CD4-positive, alpha-beta T cell treated with Interleukin-6 at 100 ng/mL for 8 hours (primary cell): ENCODE measurements around the gene OPCML.

Source experiments
- DNase-seq: peaks from one replicate; pipeline ENCODE4 v3.0.0-alpha.2; 2020; ENCODE audit warnings: mixed read lengths, low spot score

The OPCML gene

DNA sequence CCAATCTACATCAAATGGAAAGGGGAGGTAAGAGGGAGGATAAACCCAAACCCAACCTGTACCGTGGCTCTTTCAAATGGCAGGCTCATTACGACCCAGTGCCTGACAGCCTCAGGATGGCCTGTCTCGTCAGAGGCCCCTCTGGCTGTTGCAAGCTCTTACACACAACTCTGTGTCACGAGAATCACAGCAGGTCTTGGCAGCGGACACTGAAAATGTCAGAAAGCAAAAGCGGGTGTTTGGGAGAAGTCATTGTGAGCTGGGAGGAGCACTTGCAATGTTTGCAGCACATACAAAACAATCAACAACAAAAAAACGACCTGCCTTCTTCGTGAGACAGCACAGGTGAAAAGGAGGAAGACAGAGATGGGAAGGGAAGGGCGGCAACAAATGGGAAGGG, 248.1 kb downstream of the OPCML start:
- no peak for DNase-seq

DNA sequence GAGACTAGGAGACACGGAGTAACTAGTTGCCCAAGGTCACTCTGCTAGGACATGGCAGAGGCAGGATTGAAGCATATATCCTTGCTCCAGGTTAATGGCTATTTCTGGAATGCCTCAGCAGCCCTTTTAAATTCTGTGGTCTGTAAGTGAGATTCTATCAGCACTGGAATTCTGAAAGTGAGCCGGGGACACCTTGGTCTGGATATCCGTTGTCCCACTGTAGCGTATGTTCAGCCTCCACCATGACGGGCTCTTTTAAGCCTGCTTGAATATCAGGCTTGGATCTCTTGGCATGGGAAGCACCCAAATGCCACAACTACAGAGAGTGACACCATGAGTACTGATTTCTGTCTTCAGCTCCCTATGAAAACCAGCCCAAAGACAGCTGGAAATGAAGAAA, 254.4 kb downstream of the OPCML start:
- no peak for DNase-seq

GRCh38 chr11:133271871-133272776, 260.2 kb downstream of the OPCML start:
- no peak for DNase-seq

- DNase-seq: no peak
These were observed 261.1 kb downstream of the OPCML start for GRCh38 chr11:133271206-133271605.

GRCh38 chr11:133269267-133269666, 263.0 kb downstream of the OPCML start:
- no peak for DNase-seq

DNA sequence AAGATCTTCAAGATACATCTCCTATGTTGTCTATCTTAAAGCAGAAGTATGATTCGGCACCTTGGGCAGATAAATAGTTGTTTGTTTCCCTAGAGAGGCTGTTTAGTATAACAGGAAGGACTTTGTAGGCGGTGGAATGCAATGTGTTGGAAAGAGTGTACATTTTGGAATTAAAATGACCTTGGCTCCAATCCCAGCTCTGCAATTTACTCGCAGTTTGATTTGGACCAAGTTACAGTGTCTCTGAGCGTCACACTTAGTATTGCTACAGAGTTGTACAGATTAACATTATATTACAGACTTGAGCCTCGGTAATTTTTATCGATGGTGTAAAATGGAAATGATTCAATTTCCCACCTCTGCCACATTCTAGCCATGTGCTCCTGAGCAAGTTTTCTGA, 265.3 kb downstream of the OPCML start:
- DNase-seq: no peak

GRCh38 chr11:133265530-133266035, 266.7 kb downstream of the OPCML start:
- no peak for DNase-seq

- DNase-seq: no peak
These were observed 269.0 kb downstream of the OPCML start for GRCh38 chr11:133263332-133263731.

DNA sequence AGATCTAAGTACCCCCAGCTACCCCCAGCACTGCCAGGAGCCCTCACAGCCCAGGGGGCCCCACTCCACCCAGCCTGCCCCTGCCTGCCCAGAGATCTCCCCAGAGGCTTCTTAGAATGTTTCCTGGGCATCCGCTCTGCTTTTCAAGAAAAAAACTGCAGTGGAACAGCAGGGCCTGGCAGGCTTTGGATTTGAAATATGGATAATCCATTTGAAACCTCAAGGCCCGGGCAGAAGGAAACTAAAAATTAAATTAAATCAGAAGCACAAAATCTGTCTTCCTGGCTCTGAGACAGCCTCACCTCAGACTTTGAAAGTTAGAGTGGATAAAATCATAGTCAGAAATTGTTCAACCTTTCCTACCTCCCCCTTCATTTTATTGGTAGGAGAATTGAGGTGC, 273.6 kb downstream of the OPCML start:
- DNase-seq: no peak

- no peak for DNase-seq
These were observed 277.7 kb downstream of the OPCML start for GRCh38 chr11:133254601-133255000.

DNA sequence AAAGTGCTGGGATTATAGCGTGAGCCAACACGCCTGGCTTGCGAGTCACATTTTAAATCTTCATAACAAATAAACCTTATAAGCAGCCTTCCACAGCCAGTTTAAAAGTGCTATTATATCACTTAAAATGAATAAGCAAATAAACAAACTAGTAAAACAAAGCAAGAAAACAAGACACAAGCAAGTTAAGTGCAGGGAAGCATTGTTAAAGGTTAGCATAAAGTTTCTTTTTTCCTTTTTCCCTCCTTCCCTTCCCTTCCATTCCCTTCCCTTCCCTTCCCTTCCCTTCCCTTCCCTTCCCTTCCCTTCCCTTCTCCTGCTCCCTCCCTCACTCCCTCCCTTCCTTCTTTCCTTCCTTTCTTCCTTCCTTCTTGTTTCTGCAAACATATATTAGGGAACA, 278.7 kb downstream of the OPCML start:
- DNase-seq: no peak

- no peak for DNase-seq
These were observed 280.5 kb downstream of the OPCML start for GRCh38 chr11:133251841-133252240.

GRCh38 chr11:133249530-133249929, 282.8 kb downstream of the OPCML start:
- no peak for DNase-seq

DNA sequence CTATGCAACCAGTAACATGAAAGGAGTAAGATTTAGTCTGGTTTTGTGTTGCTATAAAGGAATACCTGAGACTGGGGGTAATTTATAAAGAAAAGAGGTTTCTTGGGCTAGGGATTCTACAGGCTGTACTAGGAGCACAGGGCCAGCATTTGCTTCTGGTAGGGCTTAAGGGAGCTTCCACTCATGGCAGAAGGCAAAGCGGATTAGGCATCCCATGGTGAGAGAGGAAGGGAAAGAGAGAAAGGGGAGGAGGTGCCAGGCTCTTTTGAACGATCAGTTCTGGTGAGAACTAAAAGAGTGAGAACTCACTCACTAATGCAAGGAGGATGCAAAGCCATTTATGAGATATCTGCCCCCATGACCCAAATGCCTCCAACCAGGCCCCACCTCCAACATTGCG, 283.2 kb downstream of the OPCML start:
- DNase-seq: no peak

DNA sequence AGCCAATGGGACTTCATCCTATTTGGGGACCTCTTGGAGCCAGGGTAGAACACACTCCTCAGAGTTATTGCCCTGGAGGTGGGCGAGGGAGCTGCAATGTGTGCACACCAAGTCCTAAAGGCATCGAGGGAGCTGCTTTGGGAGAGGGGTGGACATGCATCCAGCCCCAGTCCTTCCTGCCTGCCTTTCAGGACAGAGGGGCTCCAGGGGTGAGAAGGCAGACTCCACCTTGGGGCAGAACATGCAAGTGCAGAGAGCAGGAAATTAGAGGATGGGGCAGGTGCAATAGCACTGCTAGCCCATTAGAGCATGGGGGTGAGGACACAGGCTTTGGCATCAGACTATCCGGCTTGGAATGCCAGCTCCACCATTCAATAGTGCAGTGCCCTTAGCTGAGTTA, 288.5 kb downstream of the OPCML start:
- DNase-seq: no peak

DNA sequence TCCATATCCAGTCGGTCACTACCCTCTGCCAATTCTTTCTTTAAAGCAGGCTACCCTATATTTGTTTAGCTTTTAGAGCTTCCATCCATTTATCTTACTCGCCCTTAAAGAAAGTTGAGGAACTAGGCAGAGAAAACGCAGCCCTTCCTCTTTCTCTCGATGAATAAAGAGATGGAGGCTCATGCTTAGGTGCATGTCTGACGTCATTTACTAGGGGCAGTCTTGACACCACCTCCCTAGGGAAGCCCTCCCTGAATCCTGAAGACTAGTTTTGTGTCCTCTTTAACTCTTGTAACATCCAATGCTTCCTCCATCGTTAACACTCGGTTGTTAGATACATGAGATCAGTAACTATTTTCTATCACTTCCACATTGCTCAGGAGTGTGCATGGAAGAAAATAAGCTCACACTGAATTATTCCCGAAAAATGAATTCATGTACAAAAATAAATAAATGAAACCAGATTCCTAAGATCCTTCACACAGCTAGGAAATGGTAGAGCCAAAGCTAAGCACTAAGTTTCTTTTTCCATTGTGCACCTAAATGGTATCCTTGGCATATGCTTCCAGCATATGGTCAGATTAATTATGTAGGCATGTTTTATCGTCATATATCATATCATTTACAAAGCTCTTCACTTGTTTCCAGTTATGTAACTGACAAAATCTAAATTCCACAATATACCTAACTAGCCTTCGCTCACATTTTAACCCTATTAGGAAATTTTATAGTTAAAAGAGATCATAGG, 291.2 kb downstream of the OPCML start:
- no peak for DNase-seq

DNA sequence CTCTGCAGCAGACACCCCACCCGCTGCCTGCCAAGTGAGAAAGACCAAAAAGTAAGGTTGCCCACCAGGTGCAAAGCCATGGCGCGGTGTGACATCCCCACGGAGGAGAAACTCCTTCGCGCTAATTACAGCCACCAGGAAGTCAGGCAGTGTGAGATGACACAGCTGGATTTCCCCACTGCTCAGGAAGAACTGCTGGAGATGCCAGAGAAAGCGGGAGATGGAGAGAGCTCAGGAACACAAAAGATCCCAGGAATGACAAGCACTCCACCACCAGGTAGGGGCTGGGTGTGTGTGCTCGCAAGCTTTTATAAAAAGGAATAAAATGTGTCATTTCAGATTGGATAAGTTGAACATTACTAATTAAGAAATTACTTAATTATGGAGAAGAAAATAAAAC, 292.7 kb downstream of the OPCML start:
- DNase-seq: no peak

DNA sequence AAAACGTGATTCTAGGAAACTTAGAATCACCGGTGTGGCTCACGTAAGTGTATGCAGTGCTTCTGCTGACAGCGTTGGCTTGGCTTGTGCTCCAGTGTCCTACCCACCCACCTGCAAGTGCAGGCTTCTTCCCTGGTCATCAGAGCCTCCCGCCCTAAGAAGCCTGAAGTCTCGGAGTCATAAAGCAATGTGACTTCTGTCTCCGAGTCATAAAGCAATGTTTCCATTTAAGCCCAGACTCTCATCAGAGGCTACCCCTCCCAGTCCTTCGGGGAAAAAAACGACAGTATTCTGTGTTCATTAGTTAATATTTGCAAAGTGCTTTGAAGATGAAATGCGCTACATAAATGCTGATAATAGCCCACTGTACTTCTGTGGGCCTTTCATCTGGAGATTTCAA, 293.8 kb downstream of the OPCML start:
- DNase-seq: no peak

GRCh38 chr11:133238027-133238426, 294.3 kb downstream of the OPCML start:
- no peak for DNase-seq

DNA sequence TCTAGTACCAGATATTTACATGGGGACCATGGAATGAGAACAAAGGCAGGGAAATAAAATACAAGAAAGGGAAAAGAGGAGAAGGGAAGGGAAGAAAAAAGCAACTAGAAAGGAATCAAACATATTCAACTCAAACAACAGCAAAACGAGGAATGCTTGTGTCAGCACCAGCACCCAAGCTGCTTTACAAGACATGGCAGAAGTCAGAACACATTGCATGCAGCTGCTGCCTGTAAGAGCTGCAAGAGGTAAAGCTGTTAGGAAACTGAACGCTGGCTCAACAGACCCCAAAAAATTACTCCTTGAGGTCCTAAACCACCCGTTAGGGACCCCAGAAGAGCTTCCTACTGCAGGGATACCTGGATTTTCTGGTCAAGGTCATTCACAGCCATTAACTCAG, 296.9 kb downstream of the OPCML start:
- no peak for DNase-seq

- DNase-seq: no peak
These were observed 297.4 kb downstream of the OPCML start for GRCh38 chr11:133234883-133235282.

- no peak for DNase-seq
These were observed 299.6 kb downstream of the OPCML start for GRCh38 chr11:133232665-133233064.

- no peak for DNase-seq
These were observed 301.9 kb downstream of the OPCML start for GRCh38 chr11:133230431-133230830.
